HEK293T (cell line): ENCODE data around the gene AKT3.

Experiments
- BHLHE40 ChIP-seq: fragments of 450-650 bp; IDR thresholded peaks from 2 replicates; pipeline ENCODE4 v1.6.1; 2016; ENCODE audit warnings: mild to moderate bottlenecking, moderate library complexity, borderline replicate concordance
- FOXA1 ChIP-seq: fragments of 450-650 bp; IDR thresholded peaks from 2 replicates; pipeline ENCODE4 v1.6.1; 2016; ENCODE audit warnings: mild to moderate bottlenecking
- FOXK2 ChIP-seq: fragments of 450-650 bp; IDR thresholded peaks from 2 replicates; pipeline ENCODE4 v1.6.1; 2016; ENCODE audit warnings: mild to moderate bottlenecking
- FOXM1 ChIP-seq: fragments of 450-650 bp; IDR thresholded peaks from 2 replicates; pipeline ENCODE4 v1.6.1; 2017; ENCODE audit warnings: mild to moderate bottlenecking, borderline replicate concordance
- HDGF ChIP-seq: fragments of 450-650 bp; IDR thresholded peaks from 2 replicates; pipeline ENCODE4 v1.6.1; 2017; ENCODE audit warnings: antibody characterized with exemption, borderline replicate concordance
- L3MBTL2 ChIP-seq: fragments of 450-650 bp; conservative IDR thresholded peaks from 2 replicates; pipeline ENCODE4 v1.6.1; 2016; ENCODE audit warnings: mild to moderate bottlenecking
- LEF1 ChIP-seq: fragments of 450-650 bp; IDR thresholded peaks from 2 replicates; pipeline ENCODE4 v1.6.1; 2017; ENCODE audit warnings: mild to moderate bottlenecking, borderline replicate concordance
- SP1 ChIP-seq: fragments of 450-650 bp; IDR thresholded peaks from 2 replicates; pipeline ENCODE4 v1.6.1; 2017
- SUZ12 ChIP-seq: fragments of 450-650 bp; IDR thresholded peaks from 2 replicates; pipeline ENCODE4 v1.6.1; 2016; ENCODE audit warnings: mild to moderate bottlenecking
- TARDBP ChIP-seq: fragments of 450-650 bp; IDR thresholded peaks from 2 replicates; pipeline ENCODE4 v1.6.1; 2016

GRCh38 chr1:243819438-243819839, 30.6 kb downstream of the AKT3 start:
- no peak for TF ChIP-seq TARDBP
- no peak for TF ChIP-seq BHLHE40
- TF ChIP-seq SP1 = no peak
- no peak for TF ChIP-seq FOXK2
- TF ChIP-seq HDGF = no peak
- TF ChIP-seq LEF1 = no peak
- no peak for TF ChIP-seq L3MBTL2
- no peak for TF ChIP-seq SUZ12
- TF ChIP-seq FOXM1 = no peak
- no peak for TF ChIP-seq FOXA1
